ENCODE data around the gene PLEKHM3.

GRCh38 chr2:207925601-207926000 is 99.7 kb downstream of the PLEKHM3 start:
- TF ChIP-seq CTCF (conservative IDR thresholded peaks at IDR 0.05; ENCODE audit: low read length) (no peak), EZH2phosphoT487 (IDR thresholded peaks at IDR 0.05; ENCODE audit: borderline replicate concordance) (no peak)
